ENCODE measurements around the gene B3GALNT2.

- TF ChIP-seq CTCF (IDR thresholded peaks at IDR 0.05): no peak
- no peak for TF ChIP-seq POLR2A (IDR thresholded peaks at IDR 0.05)
These were observed 21.1 kb upstream of the B3GALNT2 start for GRCh38 chr1:235525314-235525713.

All from upper lobe of left lung (tissue), 4 donors.